ENCODE data around the gene APBA2.

Gene APBA2

DNA sequence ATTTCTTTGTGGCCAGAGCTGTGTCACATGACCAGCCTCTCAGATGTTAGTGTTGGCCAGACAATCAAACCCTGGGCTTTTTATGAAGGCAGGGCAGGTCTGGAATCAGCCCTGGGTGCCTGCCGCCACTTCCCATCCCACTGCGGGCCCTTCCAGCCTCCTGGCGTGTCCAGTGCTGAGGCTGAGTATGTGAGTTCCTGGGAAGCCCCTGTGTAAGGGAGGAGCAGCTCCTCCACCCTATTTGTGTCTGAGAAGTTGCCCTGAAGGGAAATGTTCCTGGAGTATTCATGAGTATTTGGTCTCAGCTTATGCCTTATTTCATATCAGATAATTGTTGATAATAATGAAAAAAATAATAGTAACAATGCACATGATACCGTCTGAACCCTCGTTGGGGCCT lies 193.7 kb downstream of the APBA2 start:
- TF ChIP-seq, protein P1, sequence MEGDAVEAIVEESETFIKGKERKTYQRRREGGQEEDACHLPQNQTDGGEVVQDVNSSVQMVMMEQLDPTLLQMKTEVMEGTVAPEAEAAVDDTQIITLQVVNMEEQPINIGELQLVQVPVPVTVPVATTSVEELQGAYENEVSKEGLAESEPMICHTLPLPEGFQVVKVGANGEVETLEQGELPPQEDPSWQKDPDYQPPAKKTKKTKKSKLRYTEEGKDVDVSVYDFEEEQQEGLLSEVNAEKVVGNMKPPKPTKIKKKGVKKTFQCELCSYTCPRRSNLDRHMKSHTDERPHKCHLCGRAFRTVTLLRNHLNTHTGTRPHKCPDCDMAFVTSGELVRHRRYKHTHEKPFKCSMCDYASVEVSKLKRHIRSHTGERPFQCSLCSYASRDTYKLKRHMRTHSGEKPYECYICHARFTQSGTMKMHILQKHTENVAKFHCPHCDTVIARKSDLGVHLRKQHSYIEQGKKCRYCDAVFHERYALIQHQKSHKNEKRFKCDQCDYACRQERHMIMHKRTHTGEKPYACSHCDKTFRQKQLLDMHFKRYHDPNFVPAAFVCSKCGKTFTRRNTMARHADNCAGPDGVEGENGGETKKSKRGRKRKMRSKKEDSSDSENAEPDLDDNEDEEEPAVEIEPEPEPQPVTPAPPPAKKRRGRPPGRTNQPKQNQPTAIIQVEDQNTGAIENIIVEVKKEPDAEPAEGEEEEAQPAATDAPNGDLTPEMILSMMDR (IDR thresholded peaks at IDR 0.05; ENCODE audit: control extremely low read depth, extremely low read depth, low read depth, missing control alignments) = no peak
- ChIA-PET CTCF (interaction anchor here (0.8 to 4.3 kb wide), 5 partner anchors 11 to 30 kb away, joined by 3 to 24 read pairs (median 4); no protein-coding TSS in a partner anchor), POLR2A (no interaction called here)

DNA sequence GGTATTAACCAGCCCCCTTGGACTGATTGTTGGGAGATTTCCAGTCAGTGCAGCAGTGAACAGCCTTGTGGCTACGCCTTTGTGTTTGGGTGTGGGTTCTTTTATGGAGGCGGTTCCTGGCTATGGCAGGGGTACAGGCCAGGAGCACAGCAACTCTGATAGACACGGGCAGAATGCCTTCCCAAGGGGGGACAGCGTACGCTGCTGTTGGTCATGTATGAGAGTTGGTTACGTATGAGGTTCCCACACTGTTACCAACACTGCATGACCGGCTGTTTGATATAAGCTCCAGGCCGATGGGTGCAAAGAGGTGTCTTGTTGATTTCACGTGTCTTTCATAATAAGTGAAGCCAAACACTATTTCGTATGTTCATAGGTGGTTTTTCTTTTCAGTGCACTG lies 196.0 kb downstream of the APBA2 start:
- TF ChIP-seq, protein P1 (IDR thresholded peaks at IDR 0.05; ENCODE audit: control extremely low read depth, extremely low read depth, low read depth, missing control alignments) = no peak
- POLR2A ChIA-PET = no interaction called here
- CTCF ChIA-PET = interaction anchor here (2.5 to 4.3 kb wide), 2 partner anchors 9 to 20 kb away, joined by 12 to 24 read pairs; no protein-coding TSS in a partner anchor

More for the DNA sequence above, 193.7 kb downstream of the APBA2 start:
- DNase-seq (ENCODE audit: extremely low spot score) = no peak

DNA sequence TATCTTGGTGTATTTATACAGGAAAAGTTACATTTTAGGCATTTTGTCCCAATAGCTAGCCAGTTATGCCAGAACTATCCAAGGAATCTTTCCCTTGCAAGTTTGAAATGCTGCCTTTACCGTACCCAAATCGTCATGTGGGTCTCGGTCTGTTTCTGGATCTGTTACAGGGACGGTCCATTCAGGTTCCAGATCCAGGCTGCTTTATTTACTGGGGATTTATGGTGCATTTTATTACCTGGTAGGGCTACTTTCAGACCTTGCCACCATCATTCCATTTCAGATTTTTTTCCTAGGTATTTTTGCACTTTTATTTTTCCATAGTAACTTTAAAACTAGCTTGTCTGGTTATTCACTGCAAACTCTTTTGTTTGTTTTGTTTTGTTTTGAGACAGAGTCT lies 197.4 kb downstream of the APBA2 start:
- no peak for DNase-seq (ENCODE audit: extremely low spot score)
- ChIA-PET POLR2A (no interaction called here), CTCF (interaction anchor here (1.1 kb wide), 1 partner anchor 19 kb away, joined by 4 read pairs; no protein-coding TSS in a partner anchor)
- TF ChIP-seq, protein P1 (IDR thresholded peaks at IDR 0.05; ENCODE audit: control extremely low read depth, extremely low read depth, low read depth, missing control alignments) = no peak

More for the DNA sequence above, 196.0 kb downstream of the APBA2 start:
- DNase-seq (ENCODE audit: extremely low spot score) = no peak

DNA sequence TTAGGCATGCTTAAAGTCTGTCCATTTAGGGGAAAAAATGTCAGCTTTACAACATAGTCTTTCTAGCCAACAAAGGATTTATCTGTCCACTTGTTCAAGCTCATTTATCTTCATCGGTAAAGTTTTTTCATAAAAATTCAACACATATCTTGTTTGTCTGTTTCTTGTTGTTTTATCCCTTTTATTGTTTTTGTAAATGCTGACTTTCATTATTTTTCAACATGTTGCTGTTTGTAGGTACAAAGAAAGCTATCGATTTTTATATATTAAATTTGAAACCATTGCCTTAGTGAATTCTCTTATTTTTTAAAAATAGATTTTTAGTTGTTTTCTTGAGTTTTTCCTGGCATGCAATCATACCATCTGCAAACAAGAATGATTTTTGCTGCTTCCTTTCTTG lies 198.1 kb downstream of the APBA2 start:
- ChIA-PET POLR2A (no interaction called here), CTCF (interaction anchor here (1.1 kb wide), 1 partner anchor 18 kb away, joined by 4 read pairs; no protein-coding TSS in a partner anchor)
- DNase-seq (ENCODE audit: extremely low spot score) = no peak
- TF ChIP-seq, protein P1 (IDR thresholded peaks at IDR 0.05; ENCODE audit: control extremely low read depth, extremely low read depth, low read depth, missing control alignments) = no peak

DNA sequence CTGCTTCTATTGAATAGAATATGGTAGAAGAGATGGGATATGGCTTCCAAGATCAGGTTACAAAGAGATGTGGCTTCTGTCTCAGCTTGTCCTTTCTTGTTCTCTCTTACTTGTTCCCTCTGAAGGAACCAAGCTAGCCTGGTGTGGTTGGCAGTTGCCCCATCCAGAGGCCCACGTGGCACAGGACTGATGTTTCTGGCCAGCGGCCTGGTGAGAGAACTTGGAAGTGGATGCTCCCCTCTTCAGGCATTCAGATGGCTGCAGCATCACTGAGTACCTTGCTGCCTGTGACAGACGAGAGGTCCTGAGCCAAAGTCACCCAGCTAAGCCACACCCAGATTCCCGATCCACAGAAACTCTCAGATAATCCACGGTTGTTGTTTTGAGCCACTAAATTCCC lies 200.2 kb downstream of the APBA2 start:
- TF ChIP-seq, protein P1 (IDR thresholded peaks at IDR 0.05; ENCODE audit: control extremely low read depth, extremely low read depth, low read depth, missing control alignments) = no peak
- DNase-seq (ENCODE audit: extremely low spot score) = no peak
- CTCF ChIA-PET = interaction anchor here (1.1 kb wide), 1 partner anchor 16 kb away, joined by 3 read pairs; no protein-coding TSS in a partner anchor
- POLR2A ChIA-PET = no interaction called here

DNA sequence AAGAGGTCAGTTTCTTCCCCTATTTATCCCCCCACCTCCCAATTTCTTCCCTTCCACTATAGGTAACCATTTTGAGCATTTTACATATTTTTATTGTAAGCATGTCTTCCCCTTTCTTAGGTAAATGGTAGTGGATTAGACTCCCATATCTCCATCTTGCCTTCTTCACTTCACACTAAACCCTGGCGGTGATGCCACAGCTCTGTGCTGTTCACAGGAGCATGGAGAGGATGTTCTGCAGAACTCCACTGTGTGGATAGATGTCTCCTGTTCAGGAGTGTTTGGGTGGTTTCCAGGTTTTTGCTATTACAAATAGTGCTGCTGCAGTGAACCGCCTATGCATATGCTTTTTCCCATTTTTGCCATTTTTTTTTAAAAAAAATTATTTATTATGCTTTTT lies 201.1 kb downstream of the APBA2 start:
- no peak for DNase-seq (ENCODE audit: extremely low spot score)
- TF ChIP-seq, protein P1 (IDR thresholded peaks at IDR 0.05; ENCODE audit: control extremely low read depth, extremely low read depth, low read depth, missing control alignments) = no peak
- ChIA-PET POLR2A (no interaction called here), CTCF (interaction anchor here (8.3 kb wide), 1 partner anchor 17 kb away, joined by 72 read pairs; no protein-coding TSS in a partner anchor)
